Activated CD4-positive, alpha-beta T cell treated with anti-CD3 and anti-CD28 coated beads, Interleukin-2, amount 10 ng/mL, durations not matched to agents 7 days and 5 days (primary cell): ENCODE results near the gene SPTBN4. TPM values are rescaled to one million over a fixed set of nuclear protein-coding genes. Genes with fewer than 3 reads are reported as not detected.
"Not testable (repeated sequence)": the region's sequence is repeated elsewhere in the genome, so short reads cannot be mapped to it uniquely, and the experiment has no call there.

ENCODE experiments used
- CTCF ChIA-PET: fragments of 350-600 bp; sonication (Branson Sonifier 250); formaldehyde crosslinking; loops from one replicate; lab custom pipeline; 2021; ENCODE audit warnings: antibody characterized with exemption; lab: Charles Lee
- POLR2A ChIA-PET: fragments of 350-600 bp; sonication (Branson Sonifier 250); formaldehyde crosslinking; loops from one replicate; lab custom pipeline; 2021; ENCODE audit warnings: antibody characterized with exemption; lab: Charles Lee
- DNase-seq: peaks from one replicate; pipeline ENCODE4 v3.0.0-alpha.2; 2020
- H3K27ac Mint-ChIP-seq: one replicate; pipeline ENCODE4 v1.8.0; 2021; ENCODE audit warnings: mild to moderate bottlenecking, moderate library complexity, mixed read lengths
- H3K27me3 Mint-ChIP-seq: one replicate; pipeline ENCODE4 v1.8.0; 2021; ENCODE audit warnings: mixed read lengths
- H3K36me3 Mint-ChIP-seq: one replicate; pipeline ENCODE4 v1.8.0; 2021; ENCODE audit warnings: low read depth, mixed read lengths
- H3K4me1 Mint-ChIP-seq: one replicate; pipeline ENCODE4 v1.8.0; 2021; ENCODE audit warnings: mixed read lengths
- H3K4me3 Mint-ChIP-seq: one replicate; pipeline ENCODE4 v1.8.0; 2021; ENCODE audit warnings: mild to moderate bottlenecking, moderate library complexity, mixed read lengths
- H3K9me3 Mint-ChIP-seq: one replicate; pipeline ENCODE4 v1.8.0; 2021; ENCODE audit warnings: mixed read lengths
- total RNA-seq, 2 experiments: library from RNA; stranded (reverse); gene quantifications; one replicate each; pipeline ENCODE4 v1.2.3, GENCODE V29; 2021

Gene SPTBN4
- total RNA-seq, 2 experiments from 2014 or later: 0.23 to 0.50 TPM

DNA sequence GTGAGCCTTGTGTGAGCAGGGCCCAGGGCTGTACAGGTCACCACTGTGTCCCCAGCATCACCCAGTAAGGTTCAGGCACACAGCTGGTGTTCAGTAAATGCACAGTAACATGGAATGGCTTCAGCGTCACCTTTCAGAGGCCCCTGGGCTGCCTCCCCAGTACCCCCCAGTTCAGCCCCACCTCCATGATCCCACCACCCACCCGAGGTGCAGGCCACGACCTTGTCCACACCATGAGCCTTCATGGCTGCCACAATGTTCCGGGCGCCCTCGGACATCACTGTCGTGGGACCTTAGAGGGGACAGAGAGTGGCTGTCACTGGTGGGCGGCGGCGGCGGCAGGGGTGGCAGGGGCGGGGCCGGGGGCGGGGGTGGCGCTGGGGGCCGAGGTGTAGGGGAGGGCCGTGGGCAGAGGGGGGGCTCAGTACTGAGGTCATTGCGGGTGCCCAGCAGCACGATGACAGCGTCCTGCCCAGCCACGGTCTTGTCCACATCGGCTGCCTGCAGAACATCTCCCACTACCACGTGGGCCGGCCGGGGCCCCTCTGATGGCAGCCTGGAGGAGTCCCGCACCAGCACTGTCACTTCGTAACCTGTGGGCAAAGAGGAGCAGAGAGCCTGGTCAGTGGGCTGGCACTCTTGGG, 8.7 kb upstream of the SPTBN4 start:
- CTCF ChIA-PET: no interaction called here
- Mint-ChIP-seq H3K4me1 (peaks cover 7% of the 10 kb centered on the region), H3K27ac (no peak overlapping the region), H3K4me3 (no peak overlapping the region), H3K27me3 (no peaks in the 10 kb centered on the region), H3K36me3 (no peaks in the 10 kb centered on the region), H3K9me3 (no peaks in the 10 kb centered on the region)
- no peak for DNase-seq
- POLR2A ChIA-PET: no interaction called here

DNA sequence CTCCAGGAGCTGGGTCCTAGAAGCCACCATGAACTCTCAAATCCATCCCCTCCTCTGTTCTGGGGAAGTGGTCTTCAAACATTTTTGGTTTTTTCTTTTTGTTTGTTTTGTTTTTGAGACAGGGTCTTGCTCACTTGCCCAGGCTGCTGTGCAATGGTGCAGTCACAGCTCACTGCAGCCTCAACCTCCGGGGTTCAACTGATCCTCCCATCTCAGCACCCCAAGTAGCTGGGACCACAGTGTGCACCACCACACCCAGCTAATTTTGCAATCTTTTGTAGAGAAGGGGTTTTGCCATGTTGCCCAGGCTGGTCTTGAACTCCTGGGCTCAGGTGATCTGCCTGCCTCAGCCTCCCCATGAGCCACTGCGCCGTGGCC, 8.2 kb upstream of the SPTBN4 start:
- Mint-ChIP-seq H3K9me3 (no peaks in the 10 kb centered on the region), H3K4me3 (no peak overlapping the region), H3K27ac (no peak overlapping the region), H3K4me1 (peaks cover 7% of the 10 kb centered on the region), H3K27me3 (no peaks in the 10 kb centered on the region), H3K36me3 (no peaks in the 10 kb centered on the region)
- no peak for DNase-seq
- CTCF ChIA-PET: no interaction called here
- POLR2A ChIA-PET: no interaction called here

DNA sequence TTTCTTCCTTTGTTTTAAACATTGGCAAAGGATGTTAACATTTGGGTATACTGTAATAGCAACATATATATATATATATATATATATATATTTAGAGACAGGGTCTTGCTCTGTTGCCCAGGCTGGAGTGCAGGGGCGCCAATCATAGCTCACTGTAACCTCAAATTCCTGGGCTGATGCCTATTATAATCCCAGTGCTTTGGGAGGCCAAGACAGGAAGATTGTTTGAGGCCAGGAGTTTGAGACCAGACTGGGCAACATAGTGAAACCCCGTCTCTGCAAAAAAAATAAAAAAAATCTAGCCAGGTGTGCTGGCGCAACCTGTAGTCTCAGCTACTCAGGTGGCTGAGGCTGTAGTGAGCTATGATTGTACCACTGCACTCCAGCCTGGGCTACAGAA, 6.6 kb upstream of the SPTBN4 start:
- Mint-ChIP-seq H3K27ac (no peak overlapping the region), H3K27me3 (no peaks in the 10 kb centered on the region), H3K4me3 (no peak overlapping the region), H3K4me1 (peaks cover 18% of the 10 kb centered on the region), H3K9me3 (no peaks in the 10 kb centered on the region), H3K36me3 (no peaks in the 10 kb centered on the region)
- POLR2A ChIA-PET: no interaction called here
- CTCF ChIA-PET: interaction anchor here (1.1 kb wide), 1 partner anchor 9 kb away, joined by 3 read pairs; no protein-coding TSS in a partner anchor
- DNase-seq: no peak

DNA sequence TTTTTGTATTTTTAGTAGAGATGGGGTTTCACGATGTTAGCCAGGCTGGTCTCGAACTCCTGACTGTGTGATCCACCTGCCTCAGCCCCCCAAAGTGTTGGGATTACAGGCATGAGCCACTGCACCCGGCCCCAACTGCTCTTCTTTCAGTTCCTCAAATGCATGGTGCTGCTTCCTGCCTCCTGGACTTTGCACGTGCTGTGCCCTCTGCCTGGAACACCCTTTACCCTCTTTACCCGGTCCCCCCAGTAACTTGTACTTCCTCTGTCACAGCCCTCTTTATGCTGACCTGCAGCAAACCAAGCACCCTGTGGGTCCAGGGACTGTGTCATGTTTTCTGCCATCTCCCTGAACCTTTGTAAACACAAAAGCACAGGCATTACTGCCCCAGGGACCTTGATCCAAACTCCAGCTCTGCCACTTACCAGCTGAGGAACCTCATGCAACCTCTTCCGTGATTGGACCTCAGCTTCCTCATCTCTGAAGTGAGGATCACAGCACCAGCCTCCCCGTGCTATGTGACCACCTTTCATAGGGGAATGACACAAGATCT, 5.1 kb upstream of the SPTBN4 start:
- no peak overlapping the region for H3K4me3 Mint-ChIP-seq
- no peak for DNase-seq
- H3K27me3 Mint-ChIP-seq: peaks cover 6% of the 10 kb centered on the region
- CTCF ChIA-PET: interaction anchor here (5.5 kb wide), 1 partner anchor 8 kb away, joined by 35 read pairs; no protein-coding TSS in a partner anchor
- peaks cover 6% of the 10 kb centered on the region for H3K36me3 Mint-ChIP-seq
- H3K9me3 Mint-ChIP-seq: no peaks in the 10 kb centered on the region
- H3K4me1 Mint-ChIP-seq: peaks cover 32% of the 10 kb centered on the region
- H3K27ac Mint-ChIP-seq: no peak overlapping the region
- POLR2A ChIA-PET: no interaction called here

DNA sequence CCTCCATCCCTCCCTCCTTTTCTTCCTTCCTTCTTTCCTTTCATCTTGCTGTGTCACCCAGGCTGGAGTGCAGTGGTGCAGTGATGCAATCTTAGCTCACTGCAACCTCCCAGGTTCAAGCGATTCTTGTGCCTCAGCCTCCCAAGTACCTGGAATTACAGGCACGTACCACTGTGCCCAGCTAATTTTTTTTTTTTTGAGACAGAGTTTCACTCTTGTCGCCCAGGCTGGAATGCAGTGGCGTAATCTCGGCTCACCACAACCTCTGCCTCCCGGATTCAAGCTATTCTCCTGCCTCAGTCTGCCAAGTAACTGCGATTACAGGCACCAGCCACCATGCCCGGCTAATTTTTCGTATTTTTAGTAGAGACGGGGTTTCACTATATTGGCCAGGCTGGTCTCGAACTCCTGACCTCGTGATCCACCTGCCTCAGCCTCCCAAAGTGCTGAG, 3.2 kb upstream of the SPTBN4 start:
- peaks cover 18% of the 10 kb centered on the region for H3K27me3 Mint-ChIP-seq
- ChIA-PET CTCF (interaction anchor here (0.5 to 5.5 kb wide), 13 partner anchors 10 to 335 kb away, joined by 3 to 35 read pairs (median 3); partner anchors contain the start of genes EGLN2 and SERTAD1), POLR2A (interaction anchor here (1.0 kb wide), 1 partner anchor 9 kb away, joined by 3 read pairs; no protein-coding TSS in a partner anchor)
- H3K36me3 Mint-ChIP-seq, H3K27ac Mint-ChIP-seq, H3K9me3 Mint-ChIP-seq, H3K4me3 Mint-ChIP-seq, DNase-seq: not testable (repeated sequence)
- peaks cover 36% of the 10 kb centered on the region for H3K4me1 Mint-ChIP-seq

DNA sequence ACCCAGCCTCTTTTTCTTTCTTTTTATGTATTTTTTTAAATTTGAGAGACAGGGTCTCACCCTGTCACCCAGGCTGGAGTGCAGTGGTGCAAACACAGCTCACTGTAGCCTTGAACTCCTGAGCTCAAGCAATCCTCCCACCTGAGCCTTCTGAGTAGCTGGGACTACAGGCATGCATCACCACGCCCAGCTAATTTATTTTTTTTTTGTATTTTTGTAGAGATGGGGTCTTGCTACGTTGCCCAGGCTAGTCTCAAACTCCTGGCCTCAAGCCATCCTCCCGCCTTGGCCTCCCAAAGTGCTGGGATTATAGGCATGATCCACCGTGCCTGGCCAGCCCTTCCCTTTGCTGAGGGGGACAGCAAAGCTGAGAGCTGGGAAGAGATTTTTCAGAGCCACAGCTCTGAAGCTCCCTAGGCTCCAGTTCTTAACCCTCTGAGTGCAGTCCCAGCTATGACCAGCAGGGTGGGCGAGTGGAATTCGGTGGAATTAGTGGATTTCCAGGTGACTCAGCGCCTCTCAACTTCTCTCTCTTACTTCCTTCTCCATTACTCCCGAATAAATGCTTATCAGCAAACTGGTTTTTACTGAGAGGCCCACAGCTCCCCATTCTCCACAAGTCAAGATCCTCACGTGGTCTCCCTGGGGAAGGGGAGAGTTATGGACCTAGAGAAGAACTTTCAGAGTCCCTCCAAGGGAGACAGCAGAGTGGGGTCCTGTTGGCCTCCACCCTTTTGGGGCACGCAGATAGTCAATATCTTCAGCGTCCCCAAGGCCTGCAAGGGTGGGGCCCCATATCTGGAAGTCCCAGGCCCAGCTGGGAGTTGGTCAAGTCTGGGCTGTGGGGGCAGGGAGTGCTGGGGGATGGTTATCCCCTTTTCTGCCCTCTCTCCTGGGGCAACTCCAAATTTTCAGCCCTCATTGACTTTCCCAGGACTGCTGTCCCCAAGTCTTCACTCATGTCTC, 2.5 kb upstream of the SPTBN4 start:
- H3K36me3 Mint-ChIP-seq: peaks cover 6% of the 10 kb centered on the region
- peak; percentile 69 for DNase-seq
- H3K4me3 Mint-ChIP-seq: peak overlapping the region; percentile 85
- CTCF ChIA-PET: interaction anchor here (0.5 to 5.5 kb wide), 22 partner anchors 10 to 673 kb away, joined by 3 to 35 read pairs (median 3); partner anchors contain the start of genes EGLN2 and SERTAD1
- POLR2A ChIA-PET: interaction anchor here (0.7 to 1.0 kb wide), 2 partner anchors 9 to 24 kb away, joined by 3 read pairs; no protein-coding TSS in a partner anchor
- H3K9me3 Mint-ChIP-seq: no peaks in the 10 kb centered on the region
- peaks cover 19% of the 10 kb centered on the region for H3K27me3 Mint-ChIP-seq
- H3K27ac Mint-ChIP-seq: peak overlapping the region; percentile 87
- peaks cover 36% of the 10 kb centered on the region for H3K4me1 Mint-ChIP-seq

DNA sequence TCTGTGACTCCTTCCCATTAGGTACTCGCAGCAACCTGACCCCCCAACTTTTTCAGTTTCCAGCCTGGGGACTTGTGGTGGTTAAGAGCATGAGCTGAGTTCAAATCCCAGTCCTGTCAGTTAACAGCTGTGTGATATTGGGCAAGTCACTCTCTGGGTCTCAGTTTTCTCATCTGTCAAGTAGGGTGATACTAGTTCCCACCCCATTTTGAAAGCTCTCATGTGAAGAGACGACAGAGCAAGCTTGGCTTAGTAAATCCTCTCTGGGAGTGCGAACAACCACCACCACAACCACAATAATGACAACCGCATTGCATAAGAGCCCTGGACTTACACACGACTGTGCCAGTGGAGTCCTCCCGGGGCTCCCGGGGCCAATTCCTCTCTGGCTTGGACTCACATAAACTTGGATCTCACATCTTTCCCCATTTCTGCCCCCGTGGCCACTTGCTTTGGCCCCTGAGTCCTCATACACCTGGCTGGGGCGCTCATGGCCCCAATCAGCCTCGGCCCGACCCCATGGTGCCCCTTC, 1.7 kb upstream of the SPTBN4 start:
- ChIA-PET POLR2A (no interaction called here), CTCF (interaction anchor here (0.6 to 5.5 kb wide), 16 partner anchors 9 to 674 kb away, joined by 3 to 35 read pairs (median 3); no protein-coding TSS in a partner anchor)
- Mint-ChIP-seq H3K36me3 (peaks cover 6% of the 10 kb centered on the region), H3K4me1 (peaks cover 36% of the 10 kb centered on the region), H3K27me3 (peaks cover 19% of the 10 kb centered on the region), H3K4me3 (peak overlapping the region; percentile 85), H3K27ac (peak overlapping the region; percentile 87), H3K9me3 (no peaks in the 10 kb centered on the region)
- peak; percentile 40 for DNase-seq

DNA sequence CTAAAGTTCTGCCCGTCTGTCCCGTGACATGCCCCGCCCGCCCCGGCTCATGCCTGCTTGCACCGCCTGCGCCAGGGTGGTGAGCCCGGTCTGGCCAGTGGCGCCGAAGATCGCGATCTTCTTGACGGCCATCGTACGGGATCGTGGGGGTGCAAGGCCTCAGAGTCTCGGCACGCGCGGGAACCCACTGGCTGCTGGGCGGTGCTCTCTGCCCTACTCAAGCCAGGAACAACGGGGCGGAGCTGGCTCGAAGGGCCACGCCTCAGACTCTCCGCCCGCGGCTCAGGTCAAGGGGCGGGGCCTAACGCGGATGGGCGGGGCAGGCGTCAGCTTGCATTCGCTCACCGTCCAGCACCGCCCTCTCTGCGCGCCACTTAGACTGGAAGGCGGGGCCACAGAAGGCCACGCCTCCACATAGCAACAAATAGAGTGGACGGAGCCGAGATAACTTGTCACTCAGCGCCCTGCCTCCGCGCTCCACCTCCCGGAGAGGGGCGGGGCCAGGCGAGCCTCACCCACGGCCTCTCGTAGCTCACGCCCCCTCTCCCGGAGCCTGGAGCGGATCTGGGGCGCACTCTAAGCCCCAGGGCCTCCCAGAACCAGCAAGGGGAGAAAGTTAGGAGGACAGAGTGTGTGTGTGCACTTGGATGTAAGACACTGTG, 1.1 kb upstream of the SPTBN4 start, which contains the start of gene BLVRB:
Gene BLVRB (minus strand): TSS at position 189 of the 662 bp plus-strand sequence. CDS start 57 bp downstream, at position 132.
- peaks cover 19% of the 10 kb centered on the region for H3K27me3 Mint-ChIP-seq
- H3K27ac Mint-ChIP-seq: peak within 1 kb of the TSS; percentile 87
- peak; percentile 99 for DNase-seq
- no peaks in the 10 kb centered on the region for H3K9me3 Mint-ChIP-seq
- H3K36me3 Mint-ChIP-seq: peaks cover 6% of the 10 kb centered on the region
- ChIA-PET POLR2A (no interaction called here), CTCF (interaction anchor here (0.6 to 5.5 kb wide), 14 partner anchors 11 to 1731 kb away, joined by 3 to 35 read pairs (median 4); partner anchors contain the start of gene TTC9B)
- peak within 1 kb of the TSS; percentile 85 for H3K4me3 Mint-ChIP-seq
- H3K4me1 Mint-ChIP-seq: peaks cover 36% of the 10 kb centered on the region

DNA sequence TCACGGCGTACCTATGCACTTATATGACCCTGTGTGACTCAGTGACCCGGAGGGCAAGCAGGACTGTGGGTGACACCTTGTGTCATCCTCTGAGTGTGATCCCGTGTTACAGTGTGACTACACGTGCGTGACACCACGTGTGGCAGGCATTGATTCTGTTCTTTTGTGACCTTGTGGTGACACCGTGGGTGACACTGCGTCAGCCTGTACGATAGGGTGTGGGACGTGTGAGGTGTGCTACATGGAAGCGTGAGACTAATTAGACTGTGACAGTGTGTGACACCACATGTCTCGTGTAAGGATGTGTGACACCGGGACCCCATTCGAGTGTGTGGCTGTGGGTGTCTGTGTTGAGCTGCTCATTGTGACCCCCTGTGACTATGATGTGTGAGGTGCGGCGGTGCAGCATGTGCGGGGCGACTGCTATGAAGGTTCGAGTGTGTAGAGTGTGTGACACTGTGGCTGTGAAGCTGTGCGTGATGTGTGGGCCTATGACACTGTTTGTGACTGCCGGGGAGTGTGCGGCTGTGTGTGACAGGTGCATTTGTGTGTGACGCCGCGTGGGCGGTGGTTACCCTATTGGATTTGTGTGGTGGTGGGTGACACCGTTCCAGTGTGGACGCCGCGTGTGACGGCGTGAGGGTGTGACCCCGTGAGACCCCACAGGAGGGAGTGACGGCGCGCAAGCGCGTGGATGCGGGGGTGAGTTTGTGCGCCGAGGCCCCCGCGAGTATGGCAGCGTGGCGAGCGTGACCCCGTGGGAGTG, 399 bp upstream of the SPTBN4 start:
- ChIA-PET CTCF (interaction anchor here (0.6 to 5.5 kb wide), 10 partner anchors 10 to 1732 kb away, joined by 3 to 35 read pairs (median 5); partner anchors contain the start of gene TTC9B), POLR2A (no interaction called here)
- peak overlapping the region; percentile 82 for H3K27ac Mint-ChIP-seq
- no peaks in the 10 kb centered on the region for H3K9me3 Mint-ChIP-seq
- peaks cover 19% of the 10 kb centered on the region for H3K27me3 Mint-ChIP-seq
- peak overlapping the region; percentile 85 for H3K4me3 Mint-ChIP-seq
- peaks cover 6% of the 10 kb centered on the region for H3K36me3 Mint-ChIP-seq
- peak; percentile 69 for DNase-seq
- H3K4me1 Mint-ChIP-seq: peaks cover 34% of the 10 kb centered on the region

DNA sequence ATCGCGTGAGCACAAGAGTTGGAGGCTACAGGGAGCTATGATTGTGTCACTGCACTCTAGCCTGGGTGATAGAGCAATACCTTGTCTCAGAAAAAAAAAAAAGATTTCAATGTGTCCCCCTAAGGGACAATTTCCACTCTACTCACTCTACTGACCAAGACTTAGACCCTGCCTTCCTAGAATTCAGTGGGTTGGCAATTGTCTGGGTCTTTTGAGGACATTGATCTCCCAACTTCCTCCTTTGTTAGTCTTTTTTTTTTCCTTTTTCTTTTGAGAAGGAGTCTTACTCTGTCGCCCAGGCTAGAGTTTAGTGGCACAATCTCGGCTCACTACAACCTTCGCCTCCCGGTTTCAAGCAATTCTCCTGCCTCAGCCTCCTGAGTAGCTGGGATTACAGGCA, 2.2 kb downstream of the SPTBN4 start:
- no peak for DNase-seq
- ChIA-PET CTCF (interaction anchor here (0.6 to 1.1 kb wide), 4 partner anchors 9 to 284 kb away, joined by 3 to 5 read pairs (median 3); no protein-coding TSS in a partner anchor), POLR2A (no interaction called here)
- Mint-ChIP-seq H3K36me3 (peaks cover 6% of the 10 kb centered on the region), H3K4me1 (peaks cover 29% of the 10 kb centered on the region), H3K27me3 (peaks cover 19% of the 10 kb centered on the region), H3K27ac (no peak overlapping the region), H3K4me3 (no peak overlapping the region), H3K9me3 (no peaks in the 10 kb centered on the region)

DNA sequence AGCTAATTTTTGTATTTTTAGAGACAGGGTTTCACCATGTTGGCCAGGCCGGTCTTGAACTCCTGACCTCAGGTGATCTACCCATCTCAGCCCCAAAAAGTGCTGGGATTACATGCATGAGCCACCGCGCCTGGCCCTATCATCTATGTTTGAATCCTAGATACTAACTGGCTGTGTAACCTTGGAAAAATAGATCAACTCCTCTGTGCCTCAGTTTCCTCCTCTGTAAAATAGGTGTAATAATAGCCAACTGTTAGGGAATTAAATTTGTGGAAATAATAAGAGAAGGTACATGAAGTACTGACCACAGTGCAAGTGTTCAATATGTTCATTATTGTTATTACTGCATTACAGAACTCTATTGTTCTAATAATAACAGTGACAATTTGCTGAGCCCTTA, 4.3 kb downstream of the SPTBN4 start:
- Mint-ChIP-seq H3K4me1 (peaks cover 10% of the 10 kb centered on the region), H3K36me3 (peaks cover 6% of the 10 kb centered on the region), H3K4me3 (no peak overlapping the region), H3K27ac (no peak overlapping the region), H3K9me3 (no peaks in the 10 kb centered on the region), H3K27me3 (peaks cover 19% of the 10 kb centered on the region)
- ChIA-PET POLR2A (no interaction called here), CTCF (no interaction called here)
- no peak for DNase-seq
